HepG2 (cell line): ENCODE data around the gene CHMP6. TPM values are rescaled to one million over a fixed set of nuclear protein-coding genes. Genes with fewer than 3 reads are reported as not detected.

Source experiments
- ATAC-seq: fragments of 200-7000 bp; cut with Tn5 transposase; 3 replicates; pipeline ENCODE4 v1.9.1; 2020; ENCODE audit warnings: mild to moderate bottlenecking, moderate library complexity
- BruUV-seq: library from RNA; stranded (reverse); fragments of 400-500 nt; replicated peaks from 2 replicates; lab custom pipeline; 2021; lab: Mats Ljungman, UMichigan
- CTCF ChIA-PET: fragments of 300-600 bp; formaldehyde crosslinking; extraction: SDS; loops from one replicate; lab custom pipeline; 2021; ENCODE audit warnings: low total read pairs, inconsistent platforms, low intra/inter-chr PET ratio; lab: Yijun Ruan, JAX
- POLR2A ChIA-PET: fragments of 350-600 bp; sonication (Branson Sonifier 250); formaldehyde crosslinking; loops from one replicate; lab custom pipeline; 2020; ENCODE audit warnings: antibody characterized with exemption, inconsistent platforms; lab: Yijun Ruan, JAX
- DNase-seq: peaks from one replicate; pipeline ENCODE4 v3.0.0-alpha.2; 2015; ENCODE audit warnings: low spot score
- FAIRE-seq: peaks from 3 replicates; lab custom pipeline; 2011; peaks lifted over from hg19 to GRCh38; lab: Jason Lieb, UNC
- H2AFZ ChIP-seq: one replicate; pipeline ENCODE4 v1.6.1; 2011; ENCODE audit warnings: low read length, inconsistent platforms
- H3K27ac ChIP-seq: fragments of 300-600 bp; 3 replicates; pipeline ENCODE4 v1.8.0; 2011; ENCODE audit warnings: mixed run types, mild to moderate bottlenecking, mixed read lengths, low read length, inconsistent platforms; ENCODE audit not compliant: insufficient read depth; ENCODE audit errors: extremely low read length
- H3K27me3 ChIP-seq, 2 experiments: fragments of 200-600 bp in 1 of 2; 2 replicates in 1 of 2; 3 replicates in 1 of 2; pipeline versions ENCODE4 v1.6.0 to v1.8.0; 2011; ENCODE audit warnings: low read length in 2 of 2, mild to moderate bottlenecking in 2 of 2, moderate library complexity in 2 of 2, inconsistent platforms in 1 of 2; ENCODE audit not compliant: insufficient read depth in 2 of 2, control insufficient read depth in 1 of 2
- H3K36me3 ChIP-seq, 2 experiments: fragments of 200-600 bp in 1 of 2; replicated peaks in 1 of 2; 2 replicates in 1 of 2; 3 replicates in 1 of 2; pipeline versions ENCODE4 v1.5.1 to v1.8.0; 2011; ENCODE audit warnings: low read length in 2 of 2, inconsistent platforms in 1 of 2; ENCODE audit not compliant: insufficient read depth in 2 of 2, control insufficient read depth in 1 of 2
- H3K4me1 ChIP-seq: 2 replicates; pipeline ENCODE4 v1.5.1; 2012; ENCODE audit warnings: low read length, inconsistent platforms; ENCODE audit not compliant: insufficient read depth
- H3K4me2 ChIP-seq: 2 replicates; pipeline ENCODE4 v1.6.0; 2011; ENCODE audit warnings: low read depth, low read length, inconsistent platforms
- H3K4me3 ChIP-seq, 3 experiments: fragments of 200-600 bp in 1 of 3; sonication (generic), shearing (Covaris generic) in 1 of 3; replicated peaks in 1 of 3; 2 replicates each; pipeline ENCODE4 v1.5.1; 2011 to 2016; ENCODE audit warnings: low read length in 3 of 3, inconsistent platforms in 2 of 3, low read depth in 2 of 3, mild to moderate bottlenecking in 2 of 3, control low read depth in 1 of 3, mixed read lengths in 1 of 3; ENCODE audit not compliant: insufficient read depth in 1 of 3
- H3K79me2 ChIP-seq: one replicate; pipeline ENCODE4 v1.6.1; 2011; ENCODE audit warnings: low read length, inconsistent platforms; ENCODE audit not compliant: insufficient read depth
- H3K9ac ChIP-seq: 2 replicates; pipeline ENCODE4 v1.6.0; 2011; ENCODE audit warnings: mild to moderate bottlenecking, low read depth, low read length, inconsistent platforms; ENCODE audit not compliant: insufficient read depth
- H3K9me3 ChIP-seq: 2 replicates; pipeline ENCODE4 v1.5.1; 2012; ENCODE audit warnings: mild to moderate bottlenecking, low read length
- H4K20me1 ChIP-seq: 2 replicates; pipeline ENCODE4 v1.6.0; 2011; ENCODE audit warnings: inconsistent platforms, mild to moderate bottlenecking, low read length, moderate library complexity; ENCODE audit not compliant: insufficient read depth
- CBX1 ChIP-seq: IDR thresholded peaks from one replicate; pipeline ENCODE4 v1.6.1; 2016; ENCODE audit warnings: antibody characterized with exemption, low read depth
- DNMT1 ChIP-seq: sonication (generic); formaldehyde crosslinking; IDR thresholded peaks from 2 replicates; pipeline ENCODE4 v1.5.1; 2020; ENCODE audit warnings: mild to moderate bottlenecking, missing genetic modification reagents
- FOSL2 ChIP-seq: sonication (generic); formaldehyde crosslinking; IDR thresholded peaks from 2 replicates; pipeline ENCODE4 v1.4.0; 2020; ENCODE audit warnings: missing genetic modification reagents
- GATAD2A ChIP-seq: IDR thresholded peaks from 2 replicates; pipeline ENCODE4 v1.6.1; 2016
- IKZF4 ChIP-seq: sonication (generic); formaldehyde crosslinking; IDR thresholded peaks from 2 replicates; pipeline ENCODE4 v1.5.1; 2020; ENCODE audit warnings: borderline replicate concordance, mild to moderate bottlenecking, low read depth, missing genetic modification reagents; ENCODE audit errors: not compliant biosample characterization
- NCOA2 ChIP-seq: sonication (generic); formaldehyde crosslinking; IDR thresholded peaks from 2 replicates; pipeline ENCODE4 v1.8.0; 2022; ENCODE audit warnings: inconsistent platforms
- PITX1 ChIP-seq: sonication (generic); formaldehyde crosslinking; IDR thresholded peaks from 2 replicates; pipeline ENCODE4 v1.5.1; 2020; ENCODE audit warnings: mild to moderate bottlenecking, missing genetic modification reagents
- TAF1 ChIP-seq: sonication (generic); formaldehyde crosslinking; IDR thresholded peaks from 2 replicates; pipeline ENCODE4 v1.4.0; 2020; ENCODE audit warnings: missing genetic modification reagents
- YEATS2 ChIP-seq: sonication (generic); formaldehyde crosslinking; IDR thresholded peaks from 2 replicates; pipeline ENCODE4 v1.4.0; 2020; ENCODE audit warnings: missing genetic modification reagents, borderline replicate concordance
- ZNF253 ChIP-seq: sonication (generic); formaldehyde crosslinking; IDR thresholded peaks from 2 replicates; pipeline ENCODE4 v1.8.0; 2022; ENCODE audit warnings: mild to moderate bottlenecking, missing genetic modification reagents, borderline replicate concordance
- ZNF296 ChIP-seq: sonication (generic); formaldehyde crosslinking; conservative IDR thresholded peaks from 2 replicates; pipeline ENCODE4 v1.5.0; 2020; ENCODE audit warnings: mild to moderate bottlenecking, missing genetic modification reagents
- ZNF776 ChIP-seq: sonication (generic); formaldehyde crosslinking; IDR thresholded peaks from 2 replicates; pipeline ENCODE4 v1.4.0; 2020; ENCODE audit warnings: mild to moderate bottlenecking, missing genetic modification reagents
- ZNF841 ChIP-seq: sonication (generic); formaldehyde crosslinking; IDR thresholded peaks from 2 replicates; pipeline ENCODE4 v1.8.1; 2023; ENCODE audit warnings: missing genetic modification reagents, borderline replicate concordance
- ZSCAN12 ChIP-seq: sonication (generic); formaldehyde crosslinking; IDR thresholded peaks from 2 replicates; pipeline ENCODE4 v1.9.0; 2021; ENCODE audit warnings: mild to moderate bottlenecking, missing genetic modification reagents
- WGBS: methylation state at CpG from one replicate; pipeline ENCODE4 v1.1.6; 2017; ENCODE audit warnings: low lambda C conversion rate; 5-methylcytosine and 5-hydroxymethylcytosine counted together
- in situ Hi-C: cut with HindIII; loops from 2 replicates; pipeline ENCODE4 v1.10.0; 2017; ENCODE audit warnings: low pct_unique_long_range_greater_than_20kb; ENCODE audit not compliant: extremely low pct_ligation_motif_present
- intact Hi-C: fragments of 100-400 bp; cut with micrococcal nuclease; formaldehyde crosslinking; loops from one replicate; pipeline ENCODE4 v1.10.0; 2022; ENCODE audit not compliant: unreplicated experiment
- polyA plus RNA-seq, 8 experiments: library from polyadenylated mRNA; depleted of rRNA in 3 of 8; stranded (reverse) in 7 of 8; unstranded in 1 of 8; fragments of >200 nt; fragmentation: Illumina TruSeq in 4 of 8; extraction: Trizol in 4 of 8; gene quantifications; 2 replicates each; pipeline versions ENCODE4 v1.2.1 to v1.2.3, GENCODE V29; 2011 to 2016; ENCODE audit warnings: low read depth in 4 of 8, missing spikeins in 1 of 8, mixed read lengths in 1 of 8; ENCODE audit not compliant: insufficient read depth in 1 of 8
- total RNA-seq, 5 experiments: library from RNA; depleted of rRNA; stranded (reverse); fragments of >200 nt; fragmentation: Illumina TruSeq; extraction: Trizol; gene quantifications; 2 replicates each; pipeline ENCODE4 v1.2.3, GENCODE V29; 2016; ENCODE audit warnings: low read depth in 1 of 5
- TF ChIP-seq, protein P1 (sequence below): IDR thresholded peaks from 2 replicates; pipeline ENCODE4 v1.6.1; 2016; ENCODE audit warnings: low read depth, borderline replicate concordance
- TF ChIP-seq, protein P2 (sequence below): sonication (generic); formaldehyde crosslinking; IDR thresholded peaks from 2 replicates; pipeline ENCODE4 v1.8.1; 2022; ENCODE audit warnings: low read depth, mild to moderate bottlenecking, missing genetic modification reagents
- TF ChIP-seq, protein P3 (sequence below), 2 experiments: IDR thresholded peaks; 2 replicates each; pipeline ENCODE4 v1.6.1; 2011 to 2012; ENCODE audit warnings: low read length in 2 of 2, borderline replicate concordance in 1 of 2, low read depth in 1 of 2, mild to moderate bottlenecking in 1 of 2, moderate library complexity in 1 of 2

CHMP6 gene
- total and polyA plus RNA-seq, 2 of the 13 experiments (the other 11 are each of a cell fraction or from before 2014, with no cell fraction given): 11.1 to 24.2 TPM

DNA sequence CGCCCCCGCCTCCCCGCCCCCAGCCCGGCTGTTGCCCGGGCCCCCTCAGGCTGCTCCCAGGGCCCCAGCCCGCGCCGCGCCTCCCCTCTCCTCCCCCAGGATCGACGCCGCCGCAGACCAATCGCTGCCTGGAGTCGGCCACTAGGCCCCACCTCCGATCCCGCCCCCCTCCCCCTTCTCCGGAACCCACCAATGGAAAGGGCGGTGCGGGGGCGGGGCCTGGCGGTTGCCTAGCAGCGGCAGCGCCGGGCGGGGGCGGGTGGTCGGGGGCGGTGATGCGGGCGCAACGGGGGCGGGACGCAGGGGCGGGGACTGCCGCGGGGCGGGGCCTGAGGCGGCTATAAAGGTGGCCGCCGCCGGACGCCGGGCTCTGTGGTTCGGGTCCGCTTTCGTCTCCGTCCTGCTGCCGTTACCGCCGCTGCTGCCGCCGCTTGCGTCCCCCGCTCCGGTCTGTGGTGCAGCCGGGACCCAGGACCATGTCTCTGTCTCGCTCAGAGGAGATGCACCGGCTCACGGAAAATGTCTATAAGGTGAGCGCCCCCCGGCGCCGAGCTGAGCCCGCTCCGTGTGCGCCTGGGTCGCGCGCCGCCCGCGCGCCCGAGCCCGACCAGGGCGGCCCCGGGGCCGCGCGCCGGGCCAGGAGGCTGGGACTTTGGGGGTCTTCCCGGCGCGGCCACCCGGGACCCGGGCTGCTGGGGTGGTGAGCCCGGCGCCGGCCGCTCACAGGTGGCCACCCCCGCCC, 43.3 kb downstream of the CHMP6 start, which contains the start of gene BAIAP2:
BAIAP2 (plus strand) TSS at position 373 of the 742 bp plus-strand sequence; CDS start at position 477, 104 bp downstream.
- WGBS: 2% methylated on average over 22 of the region's 92 CpGs
- Histone ChIP-seq H3K79me2 (peaks cover 43% of the 10 kb centered on the region), H3K4me1 (peaks cover 70% of the 10 kb centered on the region), H2AFZ (no peak within 1 kb of the TSS), H3K9me3 (no peaks in the 10 kb centered on the region), H3K4me2 (peak within 1 kb of the TSS; percentile 97), H3K9ac (peak within 1 kb of the TSS; percentile 68), H3K27ac (no peak within 1 kb of the TSS), H4K20me1 (peaks cover 33% of the 10 kb centered on the region), H3K27me3 (peaks cover 0 to 6% of the 10 kb centered on the region in 2 experiments; a peak in 2 of 5 replicates), H3K4me3 (peak within 1 kb of the TSS; percentile 76 to 88 (median 87)), H3K36me3 (peaks cover 0 to 4% of the 10 kb centered on the region in 2 experiments; a peak in 3 of 5 replicates)
- FAIRE-seq: no peak
- no TSS peak for BruUV-seq
- in situ Hi-C loops (no loop called here), intact Hi-C loops (no loop called here)
- CTCF ChIA-PET: interaction anchor here (1.6 kb wide), 1 partner anchor 67 kb away, joined by 4 read pairs; no protein-coding TSS in a partner anchor
- peak; percentile 71 for ATAC-seq
- POLR2A ChIA-PET: interaction anchor here (1.0 to 2.9 kb wide), 6 partner anchors 9 to 60 kb away, joined by 4 to 23 read pairs (median 5); no protein-coding TSS in a partner anchor
- peak; percentile 89 for DNase-seq
- TF ChIP-seq FOSL2 (CRISPR knock-in tag): peak; percentile 51
- TF ChIP-seq, protein P1, sequence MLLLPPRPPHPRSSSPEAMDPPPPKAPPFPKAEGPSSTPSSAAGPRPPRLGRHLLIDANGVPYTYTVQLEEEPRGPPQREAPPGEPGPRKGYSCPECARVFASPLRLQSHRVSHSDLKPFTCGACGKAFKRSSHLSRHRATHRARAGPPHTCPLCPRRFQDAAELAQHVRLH (CRISPR knock-in tag): peak; percentile 88
- TF ChIP-seq ZNF296 (CRISPR knock-in tag): no peak
- no peak for TF ChIP-seq ZNF841 (CRISPR knock-in tag)
- TF ChIP-seq, protein P2, sequence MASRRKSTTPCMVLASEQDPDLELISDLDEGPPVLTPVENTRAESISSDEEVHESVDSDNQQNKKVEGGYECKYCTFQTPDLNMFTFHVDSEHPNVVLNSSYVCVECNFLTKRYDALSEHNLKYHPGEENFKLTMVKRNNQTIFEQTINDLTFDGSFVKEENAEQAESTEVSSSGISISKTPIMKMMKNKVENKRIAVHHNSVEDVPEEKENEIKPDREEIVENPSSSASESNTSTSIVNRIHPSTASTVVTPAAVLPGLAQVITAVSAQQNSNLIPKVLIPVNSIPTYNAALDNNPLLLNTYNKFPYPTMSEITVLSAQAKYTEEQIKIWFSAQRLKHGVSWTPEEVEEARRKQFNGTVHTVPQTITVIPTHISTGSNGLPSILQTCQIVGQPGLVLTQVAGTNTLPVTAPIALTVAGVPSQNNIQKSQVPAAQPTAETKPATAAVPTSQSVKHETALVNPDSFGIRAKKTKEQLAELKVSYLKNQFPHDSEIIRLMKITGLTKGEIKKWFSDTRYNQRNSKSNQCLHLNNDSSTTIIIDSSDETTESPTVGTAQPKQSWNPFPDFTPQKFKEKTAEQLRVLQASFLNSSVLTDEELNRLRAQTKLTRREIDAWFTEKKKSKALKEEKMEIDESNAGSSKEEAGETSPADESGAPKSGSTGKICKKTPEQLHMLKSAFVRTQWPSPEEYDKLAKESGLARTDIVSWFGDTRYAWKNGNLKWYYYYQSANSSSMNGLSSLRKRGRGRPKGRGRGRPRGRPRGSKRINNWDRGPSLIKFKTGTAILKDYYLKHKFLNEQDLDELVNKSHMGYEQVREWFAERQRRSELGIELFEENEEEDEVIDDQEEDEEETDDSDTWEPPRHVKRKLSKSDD (CRISPR knock-in tag): no peak
- TF ChIP-seq NCOA2 (CRISPR knock-in tag): no peak
- TF ChIP-seq CBX1: peak; percentile 81
- 0 out of 2 replicates have a peak, but pooled peaks have one; percentile 17 for TF ChIP-seq GATAD2A
- TF ChIP-seq ZNF776 (CRISPR knock-in tag): 0 out of 2 replicates have a peak, but pooled peaks have one; percentile 22
- peak; percentile 87; the same call in 1 of the 2 replicates for TF ChIP-seq ZSCAN12 (CRISPR knock-in tag)
- no peak for TF ChIP-seq DNMT1
- peak; percentile 90 for TF ChIP-seq TAF1 (CRISPR knock-in tag)
- TF ChIP-seq, protein P3, sequence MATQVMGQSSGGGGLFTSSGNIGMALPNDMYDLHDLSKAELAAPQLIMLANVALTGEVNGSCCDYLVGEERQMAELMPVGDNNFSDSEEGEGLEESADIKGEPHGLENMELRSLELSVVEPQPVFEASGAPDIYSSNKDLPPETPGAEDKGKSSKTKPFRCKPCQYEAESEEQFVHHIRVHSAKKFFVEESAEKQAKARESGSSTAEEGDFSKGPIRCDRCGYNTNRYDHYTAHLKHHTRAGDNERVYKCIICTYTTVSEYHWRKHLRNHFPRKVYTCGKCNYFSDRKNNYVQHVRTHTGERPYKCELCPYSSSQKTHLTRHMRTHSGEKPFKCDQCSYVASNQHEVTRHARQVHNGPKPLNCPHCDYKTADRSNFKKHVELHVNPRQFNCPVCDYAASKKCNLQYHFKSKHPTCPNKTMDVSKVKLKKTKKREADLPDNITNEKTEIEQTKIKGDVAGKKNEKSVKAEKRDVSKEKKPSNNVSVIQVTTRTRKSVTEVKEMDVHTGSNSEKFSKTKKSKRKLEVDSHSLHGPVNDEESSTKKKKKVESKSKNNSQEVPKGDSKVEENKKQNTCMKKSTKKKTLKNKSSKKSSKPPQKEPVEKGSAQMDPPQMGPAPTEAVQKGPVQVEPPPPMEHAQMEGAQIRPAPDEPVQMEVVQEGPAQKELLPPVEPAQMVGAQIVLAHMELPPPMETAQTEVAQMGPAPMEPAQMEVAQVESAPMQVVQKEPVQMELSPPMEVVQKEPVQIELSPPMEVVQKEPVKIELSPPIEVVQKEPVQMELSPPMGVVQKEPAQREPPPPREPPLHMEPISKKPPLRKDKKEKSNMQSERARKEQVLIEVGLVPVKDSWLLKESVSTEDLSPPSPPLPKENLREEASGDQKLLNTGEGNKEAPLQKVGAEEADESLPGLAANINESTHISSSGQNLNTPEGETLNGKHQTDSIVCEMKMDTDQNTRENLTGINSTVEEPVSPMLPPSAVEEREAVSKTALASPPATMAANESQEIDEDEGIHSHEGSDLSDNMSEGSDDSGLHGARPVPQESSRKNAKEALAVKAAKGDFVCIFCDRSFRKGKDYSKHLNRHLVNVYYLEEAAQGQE (IDR thresholded peaks at IDR 0.05; ENCODE audit: borderline replicate concordance in 1 of 2, low read depth in 1 of 2, low read length in 2 of 2): peak in 1 of 2 experiments; percentile 73; a peak in 1 of 4 replicates
- TF ChIP-seq PITX1 (CRISPR knock-in tag): peak; percentile 59; the same call in 1 of the 2 replicates
- peak; percentile 86 for TF ChIP-seq IKZF4 (CRISPR knock-in tag)
- no peak for TF ChIP-seq YEATS2 (CRISPR knock-in tag)
- 0 out of 2 replicates have a peak, but pooled peaks have one; percentile 19 for TF ChIP-seq ZNF253 (CRISPR knock-in tag)
